SW480 (cell line): ENCODE results near the gene VGLL4.

Experiments used
- DNase-seq: peaks from one replicate; pipeline ENCODE4 v3.0.0-alpha.2; 2016; ENCODE audit warnings: low spot score

The VGLL4 gene

DNA sequence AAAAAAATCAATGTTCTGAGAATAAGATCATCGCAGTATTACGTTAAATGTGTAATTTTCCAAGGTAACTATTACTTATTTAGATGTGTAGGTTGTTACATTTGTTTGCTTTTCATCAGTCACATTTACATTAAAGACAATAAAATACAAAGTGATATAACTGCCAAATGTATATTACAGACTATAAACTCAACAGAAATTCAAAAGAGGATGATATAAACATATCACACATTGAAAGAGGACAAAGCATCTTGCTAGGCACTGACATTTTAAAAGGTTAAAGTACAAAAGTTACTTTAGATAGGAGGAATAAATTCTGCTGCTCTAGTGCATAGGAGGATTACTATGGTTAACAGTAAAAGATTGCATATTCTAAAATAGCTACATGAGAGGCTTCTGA is 16.1 kb downstream of the VGLL4 start:
- no peak for DNase-seq

DNA sequence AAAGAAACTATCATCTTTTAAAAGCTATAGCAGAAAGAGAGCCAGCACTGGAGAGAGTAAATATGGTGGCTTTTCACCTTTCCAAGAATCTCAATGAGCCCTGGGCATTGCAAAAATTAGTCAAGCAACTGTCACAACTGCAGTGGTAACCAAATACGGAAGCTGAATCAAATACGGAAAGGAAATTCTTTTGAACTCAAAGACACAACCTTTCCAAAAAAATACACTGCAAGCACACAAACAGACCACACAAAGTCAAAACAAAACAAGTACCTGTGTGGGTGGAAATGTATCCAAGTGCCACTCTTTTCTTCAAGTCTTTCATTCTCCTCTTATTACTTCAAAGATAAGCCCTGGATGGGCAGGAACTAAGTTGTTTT is 17.6 kb downstream of the VGLL4 start:
- no peak for DNase-seq

- no peak for DNase-seq
Observed at GRCh38 chr3:11625376-11626083, 18.2 kb downstream of the VGLL4 start.

DNA sequence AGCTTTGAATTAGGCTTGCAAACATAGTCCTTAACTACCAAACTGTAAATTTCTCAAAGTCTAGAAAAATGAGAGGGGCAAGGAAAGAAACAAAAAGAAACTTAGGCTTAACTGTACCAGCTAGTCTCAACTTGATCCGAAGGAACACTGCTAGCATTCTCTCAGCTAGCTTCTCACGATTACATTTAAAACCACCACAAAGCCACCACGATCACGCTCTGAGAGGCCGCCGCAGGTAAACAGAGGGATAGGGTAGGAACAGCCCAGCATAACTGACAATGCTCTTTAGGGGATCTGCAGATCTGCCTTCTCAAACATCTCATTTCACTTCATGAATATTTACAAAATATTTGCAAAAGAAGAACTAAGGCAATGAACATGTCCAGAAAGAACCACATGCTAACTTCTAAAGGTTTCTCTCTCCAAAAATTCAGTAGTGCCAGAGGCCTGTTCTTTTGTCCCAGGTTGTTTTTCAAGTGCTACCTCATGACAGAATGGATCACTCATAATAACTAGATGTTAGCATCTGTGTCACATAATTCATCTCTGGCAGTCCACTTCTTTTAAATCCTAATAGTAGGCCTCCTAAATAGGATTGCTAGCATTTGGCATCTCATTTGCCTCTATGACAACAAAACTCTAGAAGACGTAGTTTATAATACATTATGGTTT is 18.9 kb downstream of the VGLL4 start:
- DNase-seq: peak; percentile 27

DNA sequence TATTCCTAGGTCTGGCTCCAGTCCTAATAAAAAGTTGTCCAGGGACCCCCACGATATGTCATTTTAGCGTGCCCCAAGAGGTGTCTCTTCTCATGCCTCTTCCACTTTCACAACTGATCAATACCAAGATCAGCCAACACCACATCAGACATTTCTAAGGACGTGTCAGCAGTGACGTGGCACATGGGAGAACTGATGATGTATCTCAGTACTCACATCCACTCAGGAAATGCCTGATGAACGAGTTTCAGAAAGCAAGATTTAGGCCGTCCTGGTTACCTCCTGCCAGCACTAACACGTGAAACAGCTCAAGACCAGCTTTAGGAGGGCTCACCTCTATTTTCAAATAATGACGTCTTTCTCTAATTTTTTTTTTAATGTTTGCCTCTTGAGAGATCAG is 19.6 kb downstream of the VGLL4 start:
- no peak for DNase-seq

- DNase-seq: peak; percentile 34
Observed at GRCh38 chr3:11622586-11623550, 20.8 kb downstream of the VGLL4 start.

DNA sequence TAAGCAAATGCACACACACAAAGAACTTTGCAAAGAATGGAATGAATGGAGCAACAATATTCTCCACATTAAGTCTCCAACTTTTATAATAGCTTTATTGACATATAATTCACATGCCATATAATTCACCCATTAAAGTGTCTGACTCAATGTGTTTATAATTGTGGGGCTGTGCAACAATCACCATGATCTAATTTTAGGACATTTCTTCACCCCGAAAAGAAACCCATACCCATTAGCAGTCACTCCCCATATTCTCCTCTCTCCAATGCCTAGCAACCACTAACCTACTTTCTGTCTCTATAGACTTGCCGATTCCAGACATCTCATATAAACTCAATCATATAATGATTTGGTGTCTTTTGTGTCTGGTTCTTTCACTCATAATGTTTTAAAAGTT is 22.6 kb downstream of the VGLL4 start:
- no peak for DNase-seq

GRCh38 chr3:11619946-11620652 is 23.6 kb downstream of the VGLL4 start:
- no peak for DNase-seq

DNA sequence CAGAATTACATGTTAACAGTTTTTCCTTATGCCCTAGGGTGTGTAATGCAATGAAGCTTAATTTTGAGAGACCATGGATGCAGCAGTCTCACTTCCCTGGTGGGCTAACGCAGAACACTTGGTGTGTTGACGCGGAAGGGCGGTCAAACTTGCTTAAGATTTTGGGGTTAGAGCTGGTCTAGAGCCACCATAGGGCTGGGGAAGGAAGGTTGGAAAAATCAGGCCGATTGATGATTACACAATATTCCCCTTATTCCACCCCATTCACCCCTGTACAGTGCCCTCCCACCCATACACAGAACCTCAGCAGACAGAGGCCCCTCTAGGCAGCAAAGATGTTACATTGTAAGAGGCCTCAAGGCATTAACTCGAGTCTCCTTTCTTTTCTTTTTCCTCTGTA is 24.3 kb downstream of the VGLL4 start:
- no peak for DNase-seq

- peak; percentile 95 for DNase-seq
Observed at GRCh38 chr3:11618904-11619303, 24.8 kb downstream of the VGLL4 start.

DNA sequence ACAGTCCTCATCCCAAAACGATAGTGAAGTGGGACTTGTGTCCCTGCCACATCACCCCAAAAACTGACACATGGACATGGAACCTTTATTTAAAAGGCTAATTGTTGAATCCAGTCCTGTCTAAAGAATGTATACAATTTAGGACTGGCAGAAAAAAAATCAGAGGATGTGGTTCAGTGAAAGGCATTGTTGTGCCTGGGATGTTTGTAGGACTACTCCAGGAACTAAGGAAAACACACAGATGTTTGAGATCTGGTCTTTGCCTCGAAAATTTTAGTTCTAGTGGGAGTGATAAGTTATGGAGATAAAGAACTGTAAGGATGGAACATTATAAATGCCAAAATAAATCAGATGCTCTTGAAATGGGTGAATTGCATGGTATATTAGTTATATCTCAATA is 27.2 kb downstream of the VGLL4 start:
- DNase-seq: no peak

GRCh38 chr3:11613851-11614487 is 29.7 kb downstream of the VGLL4 start:
- no peak for DNase-seq

DNA sequence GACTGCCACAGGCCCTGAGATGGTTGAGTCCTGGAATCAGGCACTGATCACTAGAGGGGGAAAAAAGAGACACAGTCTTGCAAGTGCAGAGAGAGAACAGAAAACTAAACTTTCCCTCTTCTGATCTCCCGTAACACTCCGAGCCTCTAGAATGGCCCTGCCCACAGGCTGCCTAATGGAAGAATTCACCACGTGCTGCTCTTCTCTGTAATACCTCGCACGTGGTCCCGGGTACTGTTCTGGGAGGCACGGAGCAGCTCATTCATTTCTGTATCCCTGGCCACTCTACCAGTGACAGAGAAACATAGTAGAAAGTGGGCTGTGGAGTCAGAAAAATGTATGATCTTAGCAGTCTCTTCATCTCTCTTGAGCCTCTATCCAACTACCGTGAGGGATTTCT is 30.4 kb downstream of the VGLL4 start:
- no peak for DNase-seq

GRCh38 chr3:11612515-11613188 is 31.1 kb downstream of the VGLL4 start:
- no peak for DNase-seq

- DNase-seq: no peak
Observed at GRCh38 chr3:11611341-11611799, 32.3 kb downstream of the VGLL4 start.

- DNase-seq: no peak
Observed at GRCh38 chr3:11610700-11611275, 32.9 kb downstream of the VGLL4 start.

- no peak for DNase-seq
Observed at GRCh38 chr3:11610044-11610671, 33.6 kb downstream of the VGLL4 start.

DNA sequence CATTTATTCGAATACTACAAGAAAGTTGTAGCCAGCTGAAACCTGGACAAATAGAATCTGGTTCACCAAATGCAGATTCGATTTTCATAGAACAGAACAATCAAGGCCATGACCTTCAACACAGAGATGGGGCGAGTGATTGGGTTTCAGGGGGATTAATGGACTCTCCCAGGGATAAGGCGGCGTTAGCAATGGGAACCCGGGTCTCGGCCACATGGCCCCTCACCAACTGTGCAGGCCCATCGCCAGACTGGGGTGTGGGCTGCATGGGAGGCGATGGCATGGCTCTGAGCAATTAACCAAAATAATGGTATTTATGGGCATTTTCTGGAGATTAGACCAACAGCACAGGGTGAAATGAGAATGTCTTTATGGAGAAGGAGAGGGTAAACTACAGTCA is 34.2 kb downstream of the VGLL4 start:
- no peak for DNase-seq

DNA sequence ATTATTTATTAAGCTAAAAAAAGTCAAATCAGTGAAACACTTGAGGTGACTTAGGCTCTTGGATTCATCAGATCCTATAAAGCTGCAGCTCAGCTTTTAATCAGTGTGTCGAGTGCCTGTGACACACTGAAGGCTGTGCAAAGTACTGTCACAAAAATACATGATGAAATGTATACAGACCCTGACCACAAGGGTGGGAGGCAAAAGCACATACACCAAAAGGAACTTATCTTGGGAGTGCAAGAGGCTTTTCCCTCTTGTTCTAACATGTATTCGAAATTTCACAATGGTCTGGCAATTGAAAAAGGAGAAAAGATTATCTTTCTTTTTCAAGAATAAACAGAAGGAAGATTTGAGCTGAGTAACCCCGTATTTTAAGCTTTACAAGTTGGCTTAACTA is 35.9 kb downstream of the VGLL4 start:
- DNase-seq: no peak

GRCh38 chr3:11606865-11607440 is 36.8 kb downstream of the VGLL4 start:
- DNase-seq: no peak
